AG09309 (cell line): ENCODE measurements around the gene SSR4.
A peak's percentile ranks its signal among the peaks of the same experiment; 100 is the strongest.

ENCODE experiments used
- DNase-seq: peaks from one replicate; pipeline ENCODE4 v3.0.0-alpha.2; 2010; ENCODE audit warnings: low read depth
- H3K4me3 ChIP-seq: 2 replicates; pipeline ENCODE4 v1.5.1; 2011; ENCODE audit warnings: mild to moderate bottlenecking, low read depth, low read length, moderate library complexity; ENCODE audit not compliant: control insufficient read depth
- CTCF ChIP-seq: IDR thresholded peaks from 2 replicates; pipeline ENCODE4 v1.5.1; 2011; ENCODE audit warnings: mild to moderate bottlenecking, low read depth, low read length, inconsistent platforms; ENCODE audit not compliant: insufficient read depth, control insufficient read depth; ENCODE audit errors: missing control alignments

Gene SSR4

GRCh38 chrX:153762626-153763173, 31.8 kb upstream of the SSR4 start:
- no peak for DNase-seq
- no peak for TF ChIP-seq CTCF
- no peak overlapping the region for H3K4me3 ChIP-seq

GRCh38 chrX:153763298-153763932, 31.1 kb upstream of the SSR4 start:
- TF ChIP-seq CTCF = no peak
- H3K4me3 ChIP-seq = no peak overlapping the region
- DNase-seq = no peak

- peak within 1 kb of the TSS; percentile 53 for H3K4me3 ChIP-seq
- peak; percentile 25 for DNase-seq
- TF ChIP-seq CTCF = peak; percentile 91
Observed at GRCh38 chrX:153763989-153764755, 30.3 kb upstream of the SSR4 start, which contains the start of gene PLXNB3. Gene PLXNB3 (plus strand): TSS chrX:153764249. CDS start chrX:153765536, 1,287 bp downstream.

- TF ChIP-seq CTCF = no peak
- peak overlapping the region; percentile 53 for H3K4me3 ChIP-seq
- DNase-seq = no peak
Observed at GRCh38 chrX:153764786-153765137, 29.7 kb upstream of the SSR4 start.

GRCh38 chrX:153765138-153766079, 29.1 kb upstream of the SSR4 start:
- TF ChIP-seq CTCF = no peak
- no peak for DNase-seq
- H3K4me3 ChIP-seq = peak overlapping the region; percentile 53
